Transverse colon (tissue), 4 donors: Measurements from ENCODE around the gene RAD21L1. TPM values are rescaled to one million over a fixed set of nuclear protein-coding genes. Genes with fewer than 3 reads are reported as not detected.
"Not testable (repeated sequence)": the region's sequence is repeated elsewhere in the genome, so short reads cannot be mapped to it uniquely, and the experiment has no call there.

Experiments used
- DNase-seq: peaks from one replicate; pipeline ENCODE4 v3.0.0-alpha.2; 2019
- H3K27ac ChIP-seq, 4 donors: fragments of 200-600 bp; sonication (generic); 2 replicates each; pipeline ENCODE4 v1.5.1; 2016 to 2018; ENCODE audit warnings: inconsistent platforms in 4 of 4
- H3K27me3 ChIP-seq: fragments of 200-600 bp; sonication (generic); 2 replicates; pipeline ENCODE4 v1.5.1; 2017; ENCODE audit warnings: inconsistent platforms
- H3K36me3 ChIP-seq, 4 donors: fragments of 200-600 bp; sonication (generic); 2 replicates each; pipeline ENCODE4 v1.5.1; 2017 to 2019; ENCODE audit warnings: inconsistent platforms in 4 of 4
- H3K4me1 ChIP-seq, 4 donors: fragments of 200-600 bp; sonication (generic); 2 replicates each; pipeline ENCODE4 v1.5.1; 2017 to 2020; ENCODE audit warnings: inconsistent platforms in 4 of 4
- H3K4me3 ChIP-seq, 4 donors: fragments of 200-600 bp; sonication (generic); 1 replicate in 1 of 4; 2 replicates in 3 of 4; pipeline versions ENCODE4 v1.5.1 to v1.6.1; 2017 to 2019; ENCODE audit warnings: inconsistent platforms in 4 of 4
- H3K9me3 ChIP-seq, 2 donors: fragments of 200-600 bp; sonication (generic); 2 replicates each; pipeline ENCODE4 v1.5.1; 2017 to 2019; ENCODE audit warnings: inconsistent platforms in 2 of 2
- CTCF ChIP-seq, 5 experiments: fragments of 200-600 bp in 3 of 5; fragments of 450-650 bp in 2 of 5; sonication (generic) in 3 of 5; IDR thresholded peaks; 1 replicate in 2 of 5; 2 replicates in 3 of 5; pipeline ENCODE4 v1.5.1; 2016 to 2017; ENCODE audit warnings: antibody characterized with exemption in 5 of 5, inconsistent platforms in 3 of 5, mild to moderate bottlenecking in 2 of 5, moderate library complexity in 1 of 5
- EP300 ChIP-seq: sonication (generic); formaldehyde crosslinking; IDR thresholded peaks from one replicate; pipeline ENCODE4 v1.6.1; 2017; ENCODE audit warnings: antibody characterized with exemption, low read depth
- POLR2A ChIP-seq: fragments of 450-650 bp; IDR thresholded peaks from one replicate; pipeline ENCODE4 v1.6.1; 2016; ENCODE audit warnings: antibody characterized with exemption, mild to moderate bottlenecking, moderate library complexity
- POLR2AphosphoS5 ChIP-seq, 3 donors: sonication (generic); formaldehyde crosslinking; IDR thresholded peaks; one replicate each; pipeline ENCODE4 v1.6.1; 2016; ENCODE audit warnings: antibody characterized with exemption in 3 of 3
- WGBS, 2 donors: methylation state at CpG; one replicate each; pipeline ENCODE4 v1.1.5; 2018; ENCODE audit warnings: low coverage in 1 of 2; 5-methylcytosine and 5-hydroxymethylcytosine counted together
- in situ Hi-C, 4 donors: fragments of 200-750 bp; cut with MboI; loops; one replicate each; pipeline versions ENCODE4 v1.15.0 to v1.15.1; 2017; ENCODE audit warnings: low sequenced_read_pairs in 3 of 4, low pct_ligation_motif_present in 1 of 4, low pct_unique_long_range_greater_than_20kb in 1 of 4
- intact Hi-C: fragments of 100-400 bp; cut with DNase I; formaldehyde crosslinking; loops from one replicate; pipeline ENCODE4 v1.15.1; 2023; ENCODE audit warnings: low total_unique reads
- total RNA-seq, 4 donors: library from RNA; depleted of rRNA; stranded (reverse); fragments of >200 nt; gene quantifications; one replicate each; pipeline ENCODE4 v1.1.0, GENCODE V29; 2016

RAD21L1 gene
- total RNA-seq, 4 donors from 2014 or later, result not detected

GRCh38 chr20:1212607-1213396, 13.0 kb upstream of the RAD21L1 start:
- WGBS, 2 donors, result 14 to 89% methylated on average over 2 to 21 of the region's 21 CpGs
- TF ChIP-seq EP300, result no peak
- TF ChIP-seq CTCF (IDR thresholded peaks at IDR 0.05), result peak; percentile 76 to 80 (median 79)
- TF ChIP-seq POLR2AphosphoS5 (IDR thresholded peaks at IDR 0.05), result no peak
- no peak for TF ChIP-seq POLR2A
- intact Hi-C loops, result loop anchor here (5.0 kb wide), 1 partner anchor 396 kb away; no protein-coding TSS in a partner anchor

DNA sequence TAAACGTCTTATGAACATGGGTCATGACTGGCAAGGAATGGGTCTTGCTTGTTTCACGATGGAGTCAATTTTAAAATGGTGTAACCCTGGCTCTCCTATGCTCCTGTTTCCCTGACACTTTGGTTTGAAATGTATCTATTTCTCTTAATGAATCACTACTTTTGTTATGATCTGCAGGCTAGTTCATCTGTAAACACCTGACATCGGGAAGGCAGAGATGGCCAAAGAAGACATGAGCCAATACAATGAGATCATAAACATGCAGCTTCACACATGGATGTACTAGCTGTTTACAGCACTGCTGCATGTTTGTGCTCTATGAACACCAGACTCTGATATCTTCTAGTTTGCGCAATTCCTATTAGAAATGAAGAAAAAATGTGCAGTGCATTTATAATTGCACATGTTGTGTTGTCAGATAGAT, 11.0 kb upstream of the RAD21L1 start:
- no peak overlapping the region for H3K4me3 ChIP-seq
- no peaks in the 10 kb centered on the region for H3K36me3 ChIP-seq
- H3K27ac ChIP-seq, result no peak overlapping the region
- TF ChIP-seq CTCF (IDR thresholded peaks at IDR 0.05) (no peak), EP300 (no peak)
- H3K4me1 ChIP-seq, result peaks cover 0 to 6% (median 2%) of the 10 kb centered on the region in 4 donors
- WGBS, 2 donors, result 47 to 50% methylated on average over 4 of the region's 4 CpGs
- DNase-seq, result no peak
- peaks cover 10% of the 10 kb centered on the region for H3K27me3 ChIP-seq
- in situ Hi-C loops (loop anchor here (10.0 to 25.0 kb wide), 3 partner anchors 90 to 403 kb away; no protein-coding TSS in a partner anchor), intact Hi-C loops (loop anchor here (5.0 kb wide), 1 partner anchor 398 kb away; no protein-coding TSS in a partner anchor)
- H3K9me3 ChIP-seq, result no peaks in the 10 kb centered on the region

More at GRCh38 chr20:1212607-1213396, 13.0 kb upstream of the RAD21L1 start:
- Histone ChIP-seq H3K9me3 (no peaks in the 10 kb centered on the region), H3K27me3 (peaks cover 10% of the 10 kb centered on the region), H3K36me3 (no peaks in the 10 kb centered on the region), H3K4me3 (no peak overlapping the region), H3K27ac (no peak overlapping the region), H3K4me1 (peaks cover 0 to 6% (median 2%) of the 10 kb centered on the region in 4 donors)
- peak; percentile 71 for DNase-seq
- in situ Hi-C loops, result loop anchor here (10.0 to 25.0 kb wide), 3 partner anchors 88 to 401 kb away; no protein-coding TSS in a partner anchor

DNA sequence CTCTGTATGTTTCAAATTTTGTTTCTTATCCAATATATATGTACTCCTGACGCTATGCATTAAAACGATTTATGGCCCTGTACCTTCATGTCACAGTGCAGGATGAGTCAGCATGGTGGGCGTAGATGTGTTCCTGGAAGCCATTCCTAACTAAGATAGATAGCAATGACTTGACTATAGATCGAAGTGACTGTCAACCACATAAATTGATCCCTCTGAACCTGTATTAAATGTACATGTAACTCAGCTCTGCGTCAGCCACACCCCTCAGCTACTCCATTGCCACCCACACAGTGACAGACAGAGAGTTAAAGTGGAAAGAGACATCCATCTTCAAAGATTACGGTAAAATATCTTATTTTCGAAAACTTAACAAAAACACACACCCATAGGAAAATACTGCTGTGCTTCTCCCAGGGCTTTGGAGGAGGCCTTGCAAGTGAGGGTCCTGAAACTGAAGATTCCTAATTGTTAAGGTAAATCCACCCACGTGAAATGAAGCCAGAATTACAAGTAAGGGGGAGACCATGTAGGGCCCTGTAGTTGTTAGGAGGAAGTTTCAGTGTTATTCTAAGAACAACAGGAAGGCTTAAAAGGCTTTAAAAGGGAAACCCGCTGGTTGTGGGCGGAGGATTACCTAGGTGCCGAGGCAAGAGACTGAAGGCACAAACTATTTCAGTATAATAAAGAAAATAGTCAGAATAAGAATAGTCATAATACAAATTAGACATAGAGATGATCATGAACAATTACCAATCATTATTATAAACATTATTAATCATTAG, 10.3 kb upstream of the RAD21L1 start:
- Histone ChIP-seq H3K4me1 (peaks cover 0 to 6% (median 2%) of the 10 kb centered on the region in 4 donors), H3K9me3 (no peaks in the 10 kb centered on the region), H3K36me3 (no peaks in the 10 kb centered on the region), H3K27me3 (peaks cover 10% of the 10 kb centered on the region), H3K4me3 (no peak overlapping the region), H3K27ac (no peak overlapping the region)
- intact Hi-C loops (no loop called here), in situ Hi-C loops (loop anchor here (10.0 to 25.0 kb wide), 3 partner anchors 91 to 403 kb away; no protein-coding TSS in a partner anchor)
- WGBS, 2 donors, result 45 to 68% methylated on average over 7 to 11 of the region's 11 CpGs
- DNase-seq, result no peak
- no peak for TF ChIP-seq POLR2A
- TF ChIP-seq EP300, result no peak
- no peak for TF ChIP-seq POLR2AphosphoS5 (IDR thresholded peaks at IDR 0.05)
- TF ChIP-seq CTCF (IDR thresholded peaks at IDR 0.05), result no peak

GRCh38 chr20:1216527-1217427, 9.1 kb upstream of the RAD21L1 start:
- in situ Hi-C loops, result loop anchor here (10.0 to 25.0 kb wide), 3 partner anchors 92 to 404 kb away; no protein-coding TSS in a partner anchor
- H3K4me3 ChIP-seq, H3K9me3 ChIP-seq, H3K27me3 ChIP-seq, intact Hi-C loops, H3K27ac ChIP-seq, H3K36me3 ChIP-seq, H3K4me1 ChIP-seq, DNase-seq: not testable (repeated sequence)
- 60 to 73% methylated on average over 3 to 16 of the region's 19 CpGs for WGBS, 2 donors

DNA sequence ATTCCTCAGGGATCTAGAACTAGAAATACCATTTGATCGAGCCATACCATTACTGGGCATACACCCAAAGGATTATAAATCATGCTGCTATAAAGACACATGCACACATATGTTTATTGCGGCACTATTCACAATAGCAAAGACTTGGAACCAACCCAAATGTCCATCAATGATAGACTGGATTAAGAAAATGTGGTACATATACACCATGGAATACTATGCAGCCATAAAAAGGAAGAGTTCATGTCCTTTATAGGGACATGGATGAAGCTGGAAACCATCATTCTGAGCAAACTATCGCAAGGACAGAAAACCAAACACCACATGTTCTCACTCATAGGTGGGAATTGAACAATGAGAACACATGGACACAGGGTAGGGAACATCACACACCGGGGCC, 3.1 kb upstream of the RAD21L1 start:
- H3K27ac ChIP-seq, H3K9me3 ChIP-seq, H3K4me3 ChIP-seq, DNase-seq, H3K36me3 ChIP-seq, intact Hi-C loops: not testable (repeated sequence)
- WGBS, 2 donors, result 74% methylated on average over 4 of the region's 4 CpGs; no CpG with 5 or more reads in 1 of the 2 donors
- Histone ChIP-seq H3K4me1 (peaks cover 9 to 20% (median 17%) of the 10 kb centered on the region in 4 donors), H3K27me3 (peaks cover 18% of the 10 kb centered on the region)
- in situ Hi-C loops, result loop anchor here in 2 of 4 donors (25.0 kb wide), 1 partner anchor 410 kb away; no protein-coding TSS in a partner anchor
